Measurements from ENCODE around the gene CEP112. TPM values are rescaled to one million over a fixed set of nuclear protein-coding genes. Genes with fewer than 3 reads are reported as not detected.

CEP112 gene
- polyA plus RNA-seq, 2 donors: 1.6 to 3.1 TPM

GRCh38 chr17:66228887-66229782, 37.2 kb upstream of the CEP112 start, which contains the start of gene APOH:
APOH (minus strand) TSS chr17:66229415; CDS start chr17:66229379, 36 bp downstream.
- H3K36me3 ChIP-seq (ENCODE audit: control insufficient read depth in 2 of 2, insufficient read depth in 2 of 2, low read length in 1 of 2): no peaks in the 10 kb centered on the region
- no peaks in the 10 kb centered on the region for H3K27me3 ChIP-seq (ENCODE audit: control insufficient read depth in 1 of 2, insufficient read depth in 2 of 2, low read length in 2 of 2)
- H3K4me3 ChIP-seq (ENCODE audit: low read depth in 1 of 2, low read length in 2 of 2): no peak within 1 kb of the TSS
- H3K9me3 ChIP-seq (ENCODE audit: control insufficient read depth in 2 of 2, insufficient read depth in 1 of 2, low read depth in 1 of 2, low read length in 1 of 2): no peaks in the 10 kb centered on the region
- no peak within 1 kb of the TSS for H3K27ac ChIP-seq (ENCODE audit: low read depth in 2 of 2, low read length in 1 of 2)
- H3K4me1 ChIP-seq (ENCODE audit: control insufficient read depth in 2 of 2, insufficient read depth in 2 of 2, low read length in 1 of 2): no peaks in the 10 kb centered on the region
- 72 to 86% methylated on average over 20 of the region's 20 CpGs for WGBS, 2 donors

GRCh38 chr17:66227212-66228045, 35.5 kb upstream of the CEP112 start:
- WGBS, 2 donors: 91 to 92% methylated on average over 4 of the region's 4 CpGs
- Histone ChIP-seq H3K27ac (ENCODE audit: low read depth in 2 of 2, low read length in 1 of 2) (no peak overlapping the region), H3K4me1 (ENCODE audit: control insufficient read depth in 2 of 2, insufficient read depth in 2 of 2, low read length in 1 of 2) (no peaks in the 10 kb centered on the region), H3K4me3 (ENCODE audit: low read depth in 1 of 2, low read length in 2 of 2) (no peak overlapping the region), H3K36me3 (ENCODE audit: control insufficient read depth in 2 of 2, insufficient read depth in 2 of 2, low read length in 1 of 2) (no peaks in the 10 kb centered on the region), H3K9me3 (ENCODE audit: control insufficient read depth in 2 of 2, insufficient read depth in 1 of 2, low read depth in 1 of 2, low read length in 1 of 2) (no peaks in the 10 kb centered on the region), H3K27me3 (ENCODE audit: control insufficient read depth in 1 of 2, insufficient read depth in 2 of 2, low read length in 2 of 2) (no peaks in the 10 kb centered on the region)

GRCh38 chr17:66222798-66223350, 30.9 kb upstream of the CEP112 start:
- Histone ChIP-seq H3K27ac (ENCODE audit: low read depth in 2 of 2, low read length in 1 of 2) (no peak overlapping the region), H3K27me3 (ENCODE audit: control insufficient read depth in 1 of 2, insufficient read depth in 2 of 2, low read length in 2 of 2) (no peaks in the 10 kb centered on the region), H3K4me1 (ENCODE audit: control insufficient read depth in 2 of 2, insufficient read depth in 2 of 2, low read length in 1 of 2) (no peaks in the 10 kb centered on the region), H3K9me3 (ENCODE audit: control insufficient read depth in 2 of 2, insufficient read depth in 1 of 2, low read depth in 1 of 2, low read length in 1 of 2) (no peaks in the 10 kb centered on the region), H3K4me3 (ENCODE audit: low read depth in 1 of 2, low read length in 2 of 2) (no peak overlapping the region), H3K36me3 (ENCODE audit: control insufficient read depth in 2 of 2, insufficient read depth in 2 of 2, low read length in 1 of 2) (no peaks in the 10 kb centered on the region)
- whole genome bisulfite sequencing, 2 donors: 79 to 81% methylated on average over 5 of the region's 5 CpGs

GRCh38 chr17:66221755-66222530, 30.0 kb upstream of the CEP112 start:
- 87 to 89% methylated on average over 11 of the region's 11 CpGs for WGBS, 2 donors
- H3K9me3 ChIP-seq (ENCODE audit: control insufficient read depth in 2 of 2, insufficient read depth in 1 of 2, low read depth in 1 of 2, low read length in 1 of 2): no peaks in the 10 kb centered on the region
- H3K27ac ChIP-seq (ENCODE audit: low read depth in 2 of 2, low read length in 1 of 2): no peak overlapping the region
- H3K36me3 ChIP-seq (ENCODE audit: control insufficient read depth in 2 of 2, insufficient read depth in 2 of 2, low read length in 1 of 2): no peaks in the 10 kb centered on the region
- no peak overlapping the region for H3K4me3 ChIP-seq (ENCODE audit: low read depth in 1 of 2, low read length in 2 of 2)
- H3K4me1 ChIP-seq (ENCODE audit: control insufficient read depth in 2 of 2, insufficient read depth in 2 of 2, low read length in 1 of 2): no peaks in the 10 kb centered on the region
- no peaks in the 10 kb centered on the region for H3K27me3 ChIP-seq (ENCODE audit: control insufficient read depth in 1 of 2, insufficient read depth in 2 of 2, low read length in 2 of 2)

GRCh38 chr17:66221343-66221742, 29.4 kb upstream of the CEP112 start:
- Histone ChIP-seq H3K27me3 (ENCODE audit: control insufficient read depth in 1 of 2, insufficient read depth in 2 of 2, low read length in 2 of 2) (no peaks in the 10 kb centered on the region), H3K9me3 (ENCODE audit: control insufficient read depth in 2 of 2, insufficient read depth in 1 of 2, low read depth in 1 of 2, low read length in 1 of 2) (no peaks in the 10 kb centered on the region), H3K27ac (ENCODE audit: low read depth in 2 of 2, low read length in 1 of 2) (no peak overlapping the region), H3K4me1 (ENCODE audit: control insufficient read depth in 2 of 2, insufficient read depth in 2 of 2, low read length in 1 of 2) (no peaks in the 10 kb centered on the region), H3K4me3 (ENCODE audit: low read depth in 1 of 2, low read length in 2 of 2) (no peak overlapping the region), H3K36me3 (ENCODE audit: control insufficient read depth in 2 of 2, insufficient read depth in 2 of 2, low read length in 1 of 2) (no peaks in the 10 kb centered on the region)

- H3K4me1 ChIP-seq (ENCODE audit: control insufficient read depth in 2 of 2, insufficient read depth in 2 of 2, low read length in 1 of 2): no peaks in the 10 kb centered on the region
- 83 to 85% methylated on average over 8 of the region's 8 CpGs for WGBS, 2 donors
- H3K27me3 ChIP-seq (ENCODE audit: control insufficient read depth in 1 of 2, insufficient read depth in 2 of 2, low read length in 2 of 2): no peaks in the 10 kb centered on the region
- no peak overlapping the region for H3K4me3 ChIP-seq (ENCODE audit: low read depth in 1 of 2, low read length in 2 of 2)
- no peak overlapping the region for H3K27ac ChIP-seq (ENCODE audit: low read depth in 2 of 2, low read length in 1 of 2)
- H3K36me3 ChIP-seq (ENCODE audit: control insufficient read depth in 2 of 2, insufficient read depth in 2 of 2, low read length in 1 of 2): no peaks in the 10 kb centered on the region
- no peaks in the 10 kb centered on the region for H3K9me3 ChIP-seq (ENCODE audit: control insufficient read depth in 2 of 2, insufficient read depth in 1 of 2, low read depth in 1 of 2, low read length in 1 of 2)
Measured at GRCh38 chr17:66220079-66220835, 28.3 kb upstream of the CEP112 start.

GRCh38 chr17:66215529-66215911, 23.6 kb upstream of the CEP112 start:
- Histone ChIP-seq H3K9me3 (ENCODE audit: control insufficient read depth in 2 of 2, insufficient read depth in 1 of 2, low read depth in 1 of 2, low read length in 1 of 2) (no peaks in the 10 kb centered on the region), H3K4me3 (ENCODE audit: low read depth in 1 of 2, low read length in 2 of 2) (no peak overlapping the region), H3K4me1 (ENCODE audit: control insufficient read depth in 2 of 2, insufficient read depth in 2 of 2, low read length in 1 of 2) (no peaks in the 10 kb centered on the region), H3K27me3 (ENCODE audit: control insufficient read depth in 1 of 2, insufficient read depth in 2 of 2, low read length in 2 of 2) (no peaks in the 10 kb centered on the region), H3K27ac (ENCODE audit: low read depth in 2 of 2, low read length in 1 of 2) (no peak overlapping the region), H3K36me3 (ENCODE audit: control insufficient read depth in 2 of 2, insufficient read depth in 2 of 2, low read length in 1 of 2) (no peaks in the 10 kb centered on the region)
- 90 to 91% methylated on average over 3 of the region's 3 CpGs for WGBS, 2 donors

- Histone ChIP-seq H3K9me3 (ENCODE audit: control insufficient read depth in 2 of 2, insufficient read depth in 1 of 2, low read depth in 1 of 2, low read length in 1 of 2) (no peaks in the 10 kb centered on the region), H3K4me3 (ENCODE audit: low read depth in 1 of 2, low read length in 2 of 2) (no peak overlapping the region), H3K36me3 (ENCODE audit: control insufficient read depth in 2 of 2, insufficient read depth in 2 of 2, low read length in 1 of 2) (no peaks in the 10 kb centered on the region), H3K27ac (ENCODE audit: low read depth in 2 of 2, low read length in 1 of 2) (no peak overlapping the region), H3K4me1 (ENCODE audit: control insufficient read depth in 2 of 2, insufficient read depth in 2 of 2, low read length in 1 of 2) (no peaks in the 10 kb centered on the region), H3K27me3 (ENCODE audit: control insufficient read depth in 1 of 2, insufficient read depth in 2 of 2, low read length in 2 of 2) (no peaks in the 10 kb centered on the region)
- 77 to 80% methylated on average over 5 of the region's 5 CpGs for WGBS, 2 donors
Measured at GRCh38 chr17:66214884-66215528, 23.1 kb upstream of the CEP112 start.
